ENCODE measurements around the gene XPNPEP2.
A peak's percentile ranks its signal among the peaks of the same experiment; 100 is the strongest.

Gene XPNPEP2

DNA sequence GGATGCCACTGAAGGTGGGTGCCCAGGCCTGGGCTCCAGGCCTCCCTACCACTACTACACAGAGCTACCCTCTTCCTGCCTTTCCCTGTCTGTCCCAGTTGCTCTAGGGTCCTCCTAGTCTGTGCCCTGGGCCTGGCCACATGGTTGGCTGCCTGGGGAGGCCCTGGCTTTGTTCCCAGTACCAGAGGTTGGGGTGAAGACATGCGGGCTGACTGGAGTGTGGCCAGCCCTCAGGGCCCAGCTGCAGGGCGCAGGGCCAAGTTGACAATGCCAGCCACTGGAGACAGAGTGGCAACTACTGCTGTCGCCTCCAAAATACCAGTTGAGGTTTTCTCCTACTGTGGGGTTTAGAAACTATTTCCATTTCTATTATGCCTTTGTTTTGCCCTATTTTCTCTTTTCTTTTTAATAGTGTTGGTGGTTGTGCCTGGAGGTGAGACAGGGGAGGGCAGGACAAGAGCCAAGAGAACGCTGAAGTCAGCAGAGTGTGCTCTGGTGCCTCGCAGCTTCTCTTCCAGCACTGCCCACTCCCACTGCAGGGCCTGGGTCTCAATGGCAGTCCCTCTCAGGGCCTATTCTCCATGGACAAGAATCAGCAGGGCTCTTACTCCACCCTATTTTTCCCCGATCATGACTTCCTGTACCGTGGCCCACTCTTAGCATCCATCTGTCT lies 32.2 kb upstream of the XPNPEP2 start:
- TF ChIP-seq Cebpa-rat (IDR thresholded peaks at IDR 0.05): no peak
- Histone ChIP-seq H3K9me3 (replicated peaks in 1 of 11) (peaks cover 19 to 32% (median 30%) of the 10 kb centered on the region in 11 experiments; a peak in 21 of 22 replicates), H3K9ac (no peak overlapping the region), H4K20me1 (no peaks in the 10 kb centered on the region; a peak in 1 of 22 replicates), H3K36me3 (no peaks in the 10 kb centered on the region), H3K4me2 (peak overlapping the region in 7 of 11 experiments; percentile 30 to 53 (median 39); a peak in 13 of 22 replicates), H3K4me3 (no peak overlapping the region), H3K27ac (peak overlapping the region in 4 of 11 experiments; percentile 5 to 25 (median 8); a peak in 2 of 22 replicates), H3K27me3 (peaks cover 47 to 97% (median 88%) of the 10 kb centered on the region in 11 experiments), H3K4me1 (peaks cover 4 to 30% (median 22%) of the 10 kb centered on the region in 10 experiments; a peak in 17 of 20 replicates)

- Histone ChIP-seq H3K9ac (no peak overlapping the region), H3K36me3 (no peaks in the 10 kb centered on the region), H3K27ac (no peak overlapping the region), H3K4me1 (peaks cover 0 to 4% (median 0%) of the 10 kb centered on the region in 10 experiments; a peak in 2 of 20 replicates), H3K9me3 (replicated peaks in 1 of 11) (peaks cover 0 to 6% (median 2%) of the 10 kb centered on the region in 11 experiments; a peak in 2 of 22 replicates), H4K20me1 (no peaks in the 10 kb centered on the region; a peak in 4 of 22 replicates), H3K4me3 (no peak overlapping the region), H3K4me2 (no peak overlapping the region), H3K27me3 (peaks cover 53 to 91% (median 80%) of the 10 kb centered on the region in 11 experiments)
- no peak for TF ChIP-seq Cebpa-rat (IDR thresholded peaks at IDR 0.05)
These were observed 24.2 kb upstream of the XPNPEP2 start for GRCh38 chrX:129714581-129714980.

DNA sequence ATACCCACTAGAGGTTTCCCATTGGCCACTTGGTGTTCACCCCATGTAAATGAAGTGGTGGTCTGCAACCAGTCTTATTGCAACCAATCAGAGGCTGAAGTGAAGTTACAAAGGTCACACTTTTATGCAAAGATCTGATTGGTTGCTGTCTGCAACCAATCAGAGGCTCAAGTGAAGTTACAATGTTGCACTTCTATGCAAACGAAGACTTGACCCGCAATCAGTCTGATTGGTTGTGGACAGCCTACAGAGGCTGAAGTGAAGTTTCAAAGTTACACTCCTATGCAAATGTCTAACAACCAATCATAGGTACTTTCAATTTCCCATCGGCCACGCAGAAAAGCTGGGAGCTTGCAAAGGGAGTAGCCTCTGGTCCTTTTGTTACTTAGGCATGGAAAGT lies 22.3 kb upstream of the XPNPEP2 start:
- Histone ChIP-seq H3K9me3 (replicated peaks in 1 of 11) (0 out of 22 replicates have a peak, but pooled peaks cover 0 to 3% (median 0%) of the 10 kb centered on the region in 11 experiments), H3K36me3 (no peaks in the 10 kb centered on the region), H3K4me3 (no peak overlapping the region), H3K4me2 (no peak overlapping the region), H4K20me1 (no peaks in the 10 kb centered on the region; a peak in 4 of 22 replicates), H3K27me3 (peaks cover 59 to 93% (median 82%) of the 10 kb centered on the region in 11 experiments), H3K9ac (no peak overlapping the region), H3K27ac (no peak overlapping the region), H3K4me1 (peaks cover 0 to 4% (median 0%) of the 10 kb centered on the region in 10 experiments; a peak in 2 of 20 replicates)
- no peak for TF ChIP-seq Cebpa-rat (IDR thresholded peaks at IDR 0.05)

- peaks cover 61 to 93% (median 78%) of the 10 kb centered on the region in 11 experiments for H3K27me3 ChIP-seq
- 0 out of 22 replicates have a peak, but pooled peaks cover 0 to 3% (median 0%) of the 10 kb centered on the region in 11 experiments for H3K9me3 ChIP-seq (replicated peaks in 1 of 11)
These were observed 20.9 kb upstream of the XPNPEP2 start for GRCh38 chrX:129717892-129718291.

DNA sequence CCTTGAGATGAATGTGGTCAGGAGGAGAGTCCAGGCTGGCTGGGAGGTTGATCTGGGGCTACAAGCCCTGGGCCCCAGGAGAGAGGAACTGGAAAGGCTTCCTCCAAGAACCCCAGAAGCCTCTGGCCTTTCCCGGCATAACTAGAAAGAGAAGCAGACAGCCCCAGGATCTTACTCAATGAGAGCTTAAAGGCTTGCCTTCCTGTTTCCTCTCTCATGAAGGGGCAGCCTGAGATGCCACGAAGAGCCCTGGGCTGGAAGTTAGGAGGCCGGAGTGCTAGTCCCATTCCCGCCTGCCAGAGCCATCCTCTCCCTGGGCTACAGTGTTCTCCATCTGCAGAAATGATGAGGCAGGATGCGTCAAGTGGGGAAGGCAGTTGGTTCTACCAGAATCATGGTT lies 20.1 kb upstream of the XPNPEP2 start:
- no peak for TF ChIP-seq Cebpa-rat (IDR thresholded peaks at IDR 0.05)
- H3K27ac ChIP-seq: no peak overlapping the region
- H3K4me3 ChIP-seq: no peak overlapping the region
- no peak overlapping the region for H3K9ac ChIP-seq
- peaks cover 54 to 93% (median 79%) of the 10 kb centered on the region in 11 experiments for H3K27me3 ChIP-seq
- H4K20me1 ChIP-seq: no peaks in the 10 kb centered on the region; a peak in 4 of 22 replicates
- no peak overlapping the region for H3K4me2 ChIP-seq
- H3K36me3 ChIP-seq: no peaks in the 10 kb centered on the region
- no peaks in the 10 kb centered on the region for H3K4me1 ChIP-seq
- H3K9me3 ChIP-seq (replicated peaks in 1 of 11): 0 out of 22 replicates have a peak, but pooled peaks cover 0 to 3% (median 0%) of the 10 kb centered on the region in 11 experiments

More at GRCh38 chrX:129717892-129718291, 20.9 kb upstream of the XPNPEP2 start:
- no peak for TF ChIP-seq Cebpa-rat (IDR thresholded peaks at IDR 0.05)
- no peaks in the 10 kb centered on the region for H3K36me3 ChIP-seq
- no peak overlapping the region for H3K4me3 ChIP-seq
- no peak overlapping the region for H3K4me2 ChIP-seq
- H3K27ac ChIP-seq: no peak overlapping the region
- H3K9ac ChIP-seq: no peak overlapping the region
- peaks cover 0 to 2% (median 0%) of the 10 kb centered on the region in 10 experiments; a peak in 2 of 20 replicates for H3K4me1 ChIP-seq
- no peaks in the 10 kb centered on the region; a peak in 4 of 22 replicates for H4K20me1 ChIP-seq

GRCh38 chrX:129719268-129719667 lies 19.5 kb upstream of the XPNPEP2 start:
- no peak overlapping the region for H3K27ac ChIP-seq
- H3K27me3 ChIP-seq: peaks cover 57 to 93% (median 84%) of the 10 kb centered on the region in 11 experiments
- no peak overlapping the region for H3K4me3 ChIP-seq
- no peaks in the 10 kb centered on the region for H3K36me3 ChIP-seq
- H4K20me1 ChIP-seq: no peaks in the 10 kb centered on the region; a peak in 4 of 22 replicates
- 0 out of 22 replicates have a peak, but pooled peaks cover 0 to 3% (median 0%) of the 10 kb centered on the region in 11 experiments for H3K9me3 ChIP-seq (replicated peaks in 1 of 11)
- no peaks in the 10 kb centered on the region for H3K4me1 ChIP-seq
- no peak for TF ChIP-seq Cebpa-rat (IDR thresholded peaks at IDR 0.05)
- no peak overlapping the region for H3K4me2 ChIP-seq
- H3K9ac ChIP-seq: no peak overlapping the region

DNA sequence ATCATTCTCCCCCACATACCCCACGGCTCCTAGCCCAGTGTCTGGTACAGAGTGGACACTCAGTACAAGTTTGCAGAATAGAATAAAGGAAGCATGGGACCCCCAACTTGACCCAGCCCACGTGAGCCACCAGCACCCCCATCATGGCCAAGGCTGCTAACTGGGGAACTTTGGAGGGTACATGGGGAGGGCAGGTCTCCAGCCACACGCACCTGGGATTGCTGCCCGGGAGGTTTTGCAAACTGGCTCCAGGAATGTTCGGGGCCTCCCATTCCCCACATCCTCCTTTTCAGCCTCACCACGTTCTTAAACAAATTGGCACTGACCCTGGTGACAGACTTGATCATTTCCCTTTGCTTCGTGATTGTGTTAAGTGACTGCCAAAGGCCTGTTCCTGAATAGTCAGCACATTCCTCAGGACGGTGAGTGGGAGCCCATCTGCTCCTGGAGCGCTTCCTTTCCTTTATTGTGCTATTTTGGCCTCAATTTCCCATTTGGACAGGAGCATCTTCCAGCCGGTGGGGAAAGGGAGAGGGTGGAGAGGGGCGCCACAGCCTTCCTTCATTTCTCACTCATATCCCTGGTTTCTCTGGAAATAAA lies 18.7 kb upstream of the XPNPEP2 start:
- Histone ChIP-seq H3K4me2 (no peak overlapping the region), H3K36me3 (no peaks in the 10 kb centered on the region), H3K27ac (no peak overlapping the region), H3K9me3 (replicated peaks in 1 of 11) (no peaks in the 10 kb centered on the region), H3K9ac (no peak overlapping the region), H3K4me1 (no peaks in the 10 kb centered on the region), H3K27me3 (peaks cover 64 to 96% (median 90%) of the 10 kb centered on the region in 11 experiments), H4K20me1 (no peaks in the 10 kb centered on the region; a peak in 4 of 22 replicates), H3K4me3 (no peak overlapping the region)
- no peak for TF ChIP-seq Cebpa-rat (IDR thresholded peaks at IDR 0.05)

- Histone ChIP-seq H3K4me2 (no peak overlapping the region), H3K4me3 (no peak overlapping the region), H3K9me3 (replicated peaks in 1 of 11) (no peaks in the 10 kb centered on the region), H3K4me1 (no peaks in the 10 kb centered on the region), H4K20me1 (no peaks in the 10 kb centered on the region; a peak in 4 of 22 replicates), H3K9ac (no peak overlapping the region), H3K27ac (no peak overlapping the region), H3K36me3 (no peaks in the 10 kb centered on the region), H3K27me3 (peaks cover 70 to 100% (median 97%) of the 10 kb centered on the region in 11 experiments)
- TF ChIP-seq Cebpa-rat (IDR thresholded peaks at IDR 0.05): no peak
These were observed 18.0 kb upstream of the XPNPEP2 start for GRCh38 chrX:129720741-129721140.

DNA sequence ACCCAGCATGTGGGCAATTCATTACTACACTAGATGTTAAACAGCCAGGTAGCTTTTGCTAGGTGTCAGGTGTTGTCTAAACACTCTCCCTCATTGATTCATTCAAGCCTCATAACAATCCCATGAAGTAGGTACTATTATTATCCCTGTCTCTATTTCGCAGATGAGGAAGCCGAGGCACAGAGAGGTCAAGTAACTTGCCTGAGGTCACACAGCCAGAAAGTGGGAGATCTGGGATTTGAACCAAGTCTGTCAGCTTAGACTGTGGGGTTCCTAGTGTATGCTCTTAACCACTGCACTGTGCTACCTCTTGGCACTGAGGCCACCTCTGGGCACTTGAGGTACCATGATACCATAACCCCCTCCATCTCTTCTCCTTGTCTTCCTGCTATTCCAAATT lies 17.4 kb upstream of the XPNPEP2 start:
- H3K36me3 ChIP-seq: no peaks in the 10 kb centered on the region
- H3K9ac ChIP-seq: no peak overlapping the region
- no peaks in the 10 kb centered on the region for H3K9me3 ChIP-seq (replicated peaks in 1 of 11)
- no peak overlapping the region for H3K4me3 ChIP-seq
- H3K27ac ChIP-seq: no peak overlapping the region
- H3K4me1 ChIP-seq: no peaks in the 10 kb centered on the region
- no peak for TF ChIP-seq Cebpa-rat (IDR thresholded peaks at IDR 0.05)
- no peak overlapping the region for H3K4me2 ChIP-seq
- no peaks in the 10 kb centered on the region; a peak in 4 of 22 replicates for H4K20me1 ChIP-seq
- peaks cover 73 to 100% (median 95%) of the 10 kb centered on the region in 11 experiments for H3K27me3 ChIP-seq

Measured in BLaER1 treated with 17β-estradiol and CSF1 and Interleukin-3, amounts not matched to agents 10 nM and 100 nM (cell line).